Prostate gland (tissue), 2 donors: Measurements from ENCODE around the gene FOXP1. TPM values are rescaled to one million over a fixed set of nuclear protein-coding genes. Genes with fewer than 3 reads are reported as not detected.
"Not testable (repeated sequence)": the region's sequence is repeated elsewhere in the genome, so short reads cannot be mapped to it uniquely, and the experiment has no call there.

Experiments used
- DNase-seq: peaks from one replicate; pipeline ENCODE4 v3.0.0-alpha.2; 2019; ENCODE audit warnings: low spot score
- H3K27ac ChIP-seq, 2 donors: fragments of 200-600 bp; sonication (generic); 2 replicates each; pipeline ENCODE4 v1.5.1; 2017 to 2019
- H3K27me3 ChIP-seq: fragments of 200-600 bp; sonication (generic); replicated peaks from 2 replicates; pipeline ENCODE4 v1.5.1; 2019; ENCODE audit not compliant: insufficient read depth
- H3K36me3 ChIP-seq, 2 donors: fragments of 200-600 bp; sonication (generic); 1 replicate in 1 of 2; 2 replicates in 1 of 2; pipeline versions ENCODE4 v1.5.1 to v1.8.1; 2017 to 2019
- H3K4me1 ChIP-seq: fragments of 200-600 bp; sonication (generic); replicated peaks from 2 replicates; pipeline ENCODE4 v1.5.1; 2019
- H3K4me3 ChIP-seq, 2 donors: fragments of 200-600 bp; sonication (generic); 2 replicates each; pipeline ENCODE4 v1.5.1; 2017 to 2019
- H3K9me3 ChIP-seq: fragments of 200-600 bp; sonication (generic); 2 replicates; pipeline ENCODE4 v1.5.1; 2017
- CTCF ChIP-seq, 4 experiments: fragments of 200-600 bp in 2 of 4; fragments of 450-650 bp in 2 of 4; sonication (generic) in 2 of 4; IDR thresholded peaks; 1 replicate in 3 of 4; 2 replicates in 1 of 4; pipeline ENCODE4 v1.5.1; 2016 to 2019; ENCODE audit warnings: antibody characterized with exemption in 4 of 4, mild to moderate bottlenecking in 2 of 4, moderate library complexity in 2 of 4
- POLR2A ChIP-seq: fragments of 450-650 bp; IDR thresholded peaks from one replicate; pipeline ENCODE4 v1.6.1; 2016; ENCODE audit warnings: antibody characterized with exemption, mild to moderate bottlenecking
- POLR2AphosphoS5 ChIP-seq: sonication (generic); formaldehyde crosslinking; IDR thresholded peaks from one replicate; pipeline ENCODE4 v1.6.1; 2017; ENCODE audit warnings: antibody characterized with exemption
- WGBS: methylation state at CpG from one replicate; pipeline ENCODE4 v1.1.5; 2018; 5-methylcytosine and 5-hydroxymethylcytosine counted together
- intact Hi-C: fragments of 100-400 bp; cut with DNase I; formaldehyde crosslinking; loops from one replicate; pipeline ENCODE4 v1.14.2; 2022
- total RNA-seq, 2 donors: library from RNA; depleted of rRNA; stranded (reverse); fragments of >200 nt; gene quantifications; one replicate each; pipeline ENCODE4 v1.1.0, GENCODE V29; 2016

FOXP1 gene
- total RNA-seq, 2 donors from 2014 or later, result 133 to 156 TPM

GRCh38 chr3:70979983-70980645, 603.4 kb downstream of the FOXP1 start:
- peak overlapping the region; percentile 90 to 92 for H3K27ac ChIP-seq
- no peaks in the 10 kb centered on the region for H3K9me3 ChIP-seq
- intact Hi-C loops, result no loop called here
- WGBS, result 90% methylated on average over 7 of the region's 7 CpGs
- H3K36me3 ChIP-seq, result peaks cover 2 to 3% of the 10 kb centered on the region in 2 donors
- peaks cover 15% of the 10 kb centered on the region for H3K4me1 ChIP-seq
- H3K4me3 ChIP-seq, result no peak overlapping the region
- TF ChIP-seq POLR2A, result no peak
- TF ChIP-seq CTCF (IDR thresholded peaks at IDR 0.05), result no peak
- no peak for TF ChIP-seq POLR2AphosphoS5
- H3K27me3 ChIP-seq, result no peaks in the 10 kb centered on the region
- DNase-seq, result no peak

DNA sequence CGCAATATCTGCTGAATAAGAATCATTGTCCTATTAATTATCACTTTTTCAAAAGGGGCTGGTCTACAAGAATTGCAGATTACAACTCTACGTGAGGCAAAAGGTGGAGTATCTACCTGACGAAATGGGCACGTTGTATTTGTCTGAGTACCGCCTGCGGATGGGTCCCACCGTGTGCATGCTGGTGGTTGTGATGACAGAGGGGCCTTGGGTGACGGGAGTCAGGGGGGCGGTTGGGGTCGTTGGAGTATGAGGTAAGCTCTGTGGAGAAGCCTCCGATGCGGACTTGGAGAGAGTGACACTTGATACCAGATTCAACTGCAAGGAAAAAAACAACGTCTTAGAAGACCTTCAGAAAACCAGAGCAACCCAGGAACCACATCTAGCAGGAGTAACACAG, 605.8 kb downstream of the FOXP1 start:
- peaks cover 2 to 3% of the 10 kb centered on the region in 2 donors for H3K36me3 ChIP-seq

DNA sequence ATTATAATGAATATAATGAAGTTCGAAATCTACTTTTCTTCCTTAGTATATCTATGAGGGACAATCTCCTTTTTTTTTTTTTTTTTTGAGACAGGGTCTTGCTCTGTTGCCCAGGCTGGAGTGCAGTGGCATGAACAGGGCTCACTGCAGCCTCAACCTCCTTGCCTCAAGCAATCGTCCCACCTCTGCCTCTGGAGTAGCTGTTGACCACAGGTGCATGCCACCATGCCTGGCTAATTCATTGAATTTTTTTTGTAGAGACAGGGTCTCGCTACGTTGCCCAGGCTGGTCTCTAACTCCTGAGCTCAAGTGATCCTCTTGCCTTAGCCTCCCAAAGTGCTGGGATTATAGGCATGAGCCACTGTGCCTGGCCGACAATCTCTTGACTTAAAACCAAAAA, 607.5 kb downstream of the FOXP1 start:
- H3K9me3 ChIP-seq, H3K4me3 ChIP-seq, H3K4me1 ChIP-seq, intact Hi-C loops, H3K27me3 ChIP-seq, H3K27ac ChIP-seq, H3K36me3 ChIP-seq, DNase-seq: not testable (repeated sequence)
- WGBS, result 94% methylated on average over 5 of the region's 5 CpGs

More for the DNA sequence above, 605.8 kb downstream of the FOXP1 start:
- TF ChIP-seq POLR2AphosphoS5 (no peak), POLR2A (no peak)
- Histone ChIP-seq H3K9me3 (no peaks in the 10 kb centered on the region), H3K4me3 (no peak overlapping the region), H3K4me1 (peaks cover 6% of the 10 kb centered on the region), H3K27me3 (no peaks in the 10 kb centered on the region), H3K27ac (no peak overlapping the region)
- 91% methylated on average over 13 of the region's 13 CpGs for WGBS
- intact Hi-C loops, result no loop called here
- DNase-seq, result no peak

DNA sequence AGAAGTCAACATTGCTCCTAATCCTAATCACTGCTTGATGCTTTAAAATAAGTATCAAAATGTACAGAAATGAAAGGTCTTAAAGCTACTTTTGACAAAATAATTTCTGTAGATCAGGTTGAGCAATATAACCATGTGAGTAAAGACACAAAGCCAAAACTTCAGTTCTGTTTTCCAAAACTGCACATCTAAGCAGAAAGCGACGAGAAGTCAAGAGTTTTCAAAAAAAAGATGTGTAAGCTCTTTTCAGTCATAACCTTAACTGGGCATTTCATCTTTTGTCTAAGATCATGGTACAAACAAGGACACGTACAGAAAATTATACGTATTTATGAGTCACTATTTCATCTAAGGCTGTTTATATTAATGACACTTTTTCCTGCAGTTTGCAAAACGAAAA, 608.8 kb downstream of the FOXP1 start:
- TF ChIP-seq CTCF (IDR thresholded peaks at IDR 0.05), result no peak
- no peak for TF ChIP-seq POLR2A
- no peak for TF ChIP-seq POLR2AphosphoS5

DNA sequence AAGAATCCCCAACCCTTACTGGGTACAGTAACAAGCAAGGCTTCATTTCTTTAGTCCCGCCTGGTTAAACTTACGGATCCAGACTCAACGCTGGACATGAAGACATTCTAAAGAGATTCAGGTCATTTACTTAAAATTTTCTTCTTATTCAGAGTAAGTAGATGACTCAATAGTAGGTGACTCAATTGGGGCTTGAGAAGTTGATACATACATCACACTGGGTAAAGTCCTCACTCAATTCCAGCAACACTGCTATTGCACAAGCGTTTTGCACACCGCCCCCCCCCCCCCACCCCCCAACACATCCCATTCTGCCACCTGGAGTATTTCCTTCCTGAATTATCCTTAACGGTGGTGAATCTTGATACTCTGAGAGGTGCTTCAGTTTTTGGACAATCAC, 610.0 kb downstream of the FOXP1 start:
- 88% methylated on average over 6 of the region's 6 CpGs for WGBS

More for the DNA sequence above, 608.8 kb downstream of the FOXP1 start:
- no peak overlapping the region for H3K4me3 ChIP-seq
- no peaks in the 10 kb centered on the region for H3K4me1 ChIP-seq
- no peaks in the 10 kb centered on the region for H3K27me3 ChIP-seq
- 80% methylated on average over 5 of the region's 5 CpGs for WGBS
- no peaks in the 10 kb centered on the region for H3K9me3 ChIP-seq
- DNase-seq, result no peak
- intact Hi-C loops, result no loop called here
- peaks cover 2 to 3% of the 10 kb centered on the region in 2 donors for H3K36me3 ChIP-seq
- no peak overlapping the region for H3K27ac ChIP-seq

More for the DNA sequence above, 610.0 kb downstream of the FOXP1 start:
- Histone ChIP-seq H3K27me3 (no peaks in the 10 kb centered on the region), H3K4me1 (no peaks in the 10 kb centered on the region), H3K9me3 (no peaks in the 10 kb centered on the region), H3K27ac (no peak overlapping the region), H3K4me3 (no peak overlapping the region), H3K36me3 (peaks cover 2 to 3% of the 10 kb centered on the region in 2 donors)
- intact Hi-C loops, result no loop called here
- no peak for DNase-seq
- TF ChIP-seq CTCF (IDR thresholded peaks at IDR 0.05) (no peak), POLR2AphosphoS5 (no peak), POLR2A (no peak)
